GM23338 (cell line): ENCODE data around the gene CCNB1IP1. TPM values are rescaled to one million over a fixed set of nuclear protein-coding genes. Genes with fewer than 3 reads are reported as not detected.
A peak's percentile ranks its signal among the peaks of the same experiment; 100 is the strongest.
"Not testable (repeated sequence)": the region's sequence is repeated elsewhere in the genome, so short reads cannot be mapped to it uniquely, and the experiment has no call there.

Experiments
- ATAC-seq: fragments of 200-7000 bp; cut with Tn5 transposase; 3 replicates; pipeline ENCODE4 v1.9.1; 2020
- DNase-seq: peaks from one replicate; pipeline ENCODE4 v3.0.0-alpha.2; 2015; ENCODE audit warnings: low spot score
- H2AFZ ChIP-seq: fragments of 200-600 bp; sonication (generic); 2 replicates; pipeline ENCODE4 v1.8.0; 2016; ENCODE audit warnings: antibody characterized with exemption, mild to moderate bottlenecking, moderate library complexity
- H3F3A ChIP-seq: fragments of 200-600 bp; sonication (generic); replicated peaks from 2 replicates; pipeline ENCODE4 v1.8.0; 2017; ENCODE audit warnings: antibody characterized with exemption, mixed run types, low read depth
- H3K27ac ChIP-seq: fragments of 200-600 bp; sonication (generic); 2 replicates; pipeline ENCODE4 v1.6.1; 2016; ENCODE audit warnings: low read depth
- H3K27me3 ChIP-seq: fragments of 200-600 bp; sonication (generic); 2 replicates; pipeline ENCODE4 v1.8.0; 2016; ENCODE audit warnings: mild to moderate bottlenecking, mixed run types, moderate library complexity; ENCODE audit not compliant: insufficient read depth
- H3K36me3 ChIP-seq: fragments of 200-600 bp; sonication (generic); 2 replicates; pipeline ENCODE4 v1.8.0; 2016; ENCODE audit warnings: mild to moderate bottlenecking; ENCODE audit not compliant: insufficient read depth
- H3K4me1 ChIP-seq: fragments of 200-600 bp; sonication (generic); 2 replicates; pipeline ENCODE4 v1.8.0; 2016; ENCODE audit warnings: mild to moderate bottlenecking, moderate library complexity; ENCODE audit not compliant: insufficient read depth
- H3K4me2 ChIP-seq: fragments of 200-600 bp; sonication (generic); 2 replicates; pipeline ENCODE4 v1.7.1; 2017; ENCODE audit warnings: mixed run types
- H3K4me3 ChIP-seq: fragments of 200-600 bp; sonication (generic); 2 replicates; pipeline ENCODE4 v1.6.1; 2016; ENCODE audit warnings: mixed run types
- H3K79me2 ChIP-seq: fragments of 200-600 bp; sonication (generic); replicated peaks from 2 replicates; pipeline ENCODE4 v1.8.0; 2017; ENCODE audit warnings: mild to moderate bottlenecking; ENCODE audit not compliant: insufficient read depth
- H3K9me2 ChIP-seq: fragments of 200-600 bp; sonication (generic); 2 replicates; pipeline ENCODE4 v1.8.0; 2017; ENCODE audit not compliant: insufficient read depth
- H4K20me1 ChIP-seq: fragments of 200-600 bp; sonication (generic); replicated peaks from 2 replicates; pipeline ENCODE4 v1.8.0; 2017; ENCODE audit warnings: mild to moderate bottlenecking; ENCODE audit not compliant: insufficient read depth
- H3K27ac Mint-ChIP-seq: 2 replicates; pipeline ENCODE4 v1.8.0; 2020; ENCODE audit warnings: inconsistent platforms, mild to moderate bottlenecking, moderate library complexity, mixed read lengths
- H3K27me3 Mint-ChIP-seq: 3 replicates; pipeline ENCODE4 v1.8.0; 2022; ENCODE audit warnings: low read depth, mild to moderate bottlenecking, moderate library complexity, mixed read lengths, inconsistent platforms; ENCODE audit not compliant: insufficient read depth, poor library complexity
- H3K36me3 Mint-ChIP-seq: 3 replicates; pipeline ENCODE4 v1.8.0; 2021; ENCODE audit warnings: low read depth, mild to moderate bottlenecking, inconsistent platforms, moderate library complexity, mixed read lengths
- H3K4me1 Mint-ChIP-seq: 3 replicates; pipeline ENCODE4 v1.8.0; 2020; ENCODE audit warnings: mild to moderate bottlenecking, inconsistent platforms, mixed read lengths
- H3K4me3 Mint-ChIP-seq: 3 replicates; pipeline ENCODE4 v1.8.0; 2021; ENCODE audit warnings: moderate library complexity, mild to moderate bottlenecking, inconsistent platforms, mixed read lengths
- H3K9me3 Mint-ChIP-seq: 3 replicates; pipeline ENCODE4 v1.8.0; 2020; ENCODE audit warnings: moderate library complexity, mild to moderate bottlenecking, inconsistent platforms, mixed read lengths
- EZH2 ChIP-seq: fragments of 200-600 bp; sonication (generic); IDR thresholded peaks from one replicate; pipeline ENCODE4 v1.8.0; 2017; ENCODE audit warnings: antibody characterized with exemption, mild to moderate bottlenecking, low read depth; ENCODE audit not compliant: unreplicated experiment
- EZH2phosphoT487 ChIP-seq: fragments of 200-600 bp; sonication (generic); IDR thresholded peaks from one replicate; pipeline ENCODE4 v1.8.1; 2018; ENCODE audit warnings: antibody characterized with exemption; ENCODE audit not compliant: unreplicated experiment
- JUNB ChIP-seq: IDR thresholded peaks from one replicate; pipeline ENCODE4 v1.6.1; 2016; ENCODE audit warnings: antibody characterized with exemption; ENCODE audit not compliant: unreplicated experiment
- POLR2AphosphoS5 ChIP-seq: IDR thresholded peaks from 2 replicates; pipeline ENCODE4 v1.6.1; 2016; ENCODE audit warnings: antibody characterized with exemption, low read depth
- STAT1 ChIP-seq: IDR thresholded peaks from one replicate; pipeline ENCODE4 v1.6.1; 2016; ENCODE audit warnings: antibody characterized with exemption; ENCODE audit not compliant: unreplicated experiment
- ZNF331 ChIP-seq: fragments of 250-450 bp; sonication (Bioruptor Pico); IDR thresholded peaks from 2 replicates; pipeline ENCODE4 v1.5.0; 2020; ENCODE audit warnings: low read depth, mild to moderate bottlenecking, moderate library complexity
- polyA plus RNA-seq: library from polyadenylated mRNA; unstranded; fragments of >200 nt; fragmentation: Nextera tagmentation; extraction: Ambion mirVana; gene quantifications from 2 replicates; pipeline ENCODE4 v1.2.1, GENCODE V29; 2016
- total RNA-seq: library from RNA; depleted of rRNA; stranded (reverse); fragments of >200 nt; shearing (Covaris generic); gene quantifications from 2 replicates; pipeline ENCODE4 v1.2.3, GENCODE V29; 2014
- TF ChIP-seq, protein P1 (sequence below), 2 experiments: fragments of 200-600 bp in 1 of 2; sonication (generic) in 1 of 2; conservative IDR thresholded peaks; 2 replicates each; pipeline versions ENCODE4 v1.5.1 to v1.6.1; 2016 to 2017; ENCODE audit warnings: antibody characterized with exemption in 2 of 2, low read depth in 2 of 2, mild to moderate bottlenecking in 2 of 2, moderate library complexity in 1 of 2
- TF ChIP-seq, protein P2 (sequence below): IDR thresholded peaks from 2 replicates; pipeline ENCODE4 v1.6.1; 2016; ENCODE audit warnings: antibody characterized with exemption
- TF ChIP-seq, protein P3 (sequence below): IDR thresholded peaks from one replicate; pipeline ENCODE4 v1.6.1; 2018; ENCODE audit warnings: antibody characterized with exemption; ENCODE audit not compliant: unreplicated experiment
- TF ChIP-seq, protein P4 (sequence below): fragments of 250-450 bp; sonication (Bioruptor Pico); IDR thresholded peaks from 2 replicates; pipeline ENCODE4 v1.5.0; 2020; ENCODE audit warnings: mild to moderate bottlenecking, moderate library complexity

CCNB1IP1 gene
- total and polyA plus RNA-seq, 2 experiments from 2014 or later = 108 to 254 TPM

DNA sequence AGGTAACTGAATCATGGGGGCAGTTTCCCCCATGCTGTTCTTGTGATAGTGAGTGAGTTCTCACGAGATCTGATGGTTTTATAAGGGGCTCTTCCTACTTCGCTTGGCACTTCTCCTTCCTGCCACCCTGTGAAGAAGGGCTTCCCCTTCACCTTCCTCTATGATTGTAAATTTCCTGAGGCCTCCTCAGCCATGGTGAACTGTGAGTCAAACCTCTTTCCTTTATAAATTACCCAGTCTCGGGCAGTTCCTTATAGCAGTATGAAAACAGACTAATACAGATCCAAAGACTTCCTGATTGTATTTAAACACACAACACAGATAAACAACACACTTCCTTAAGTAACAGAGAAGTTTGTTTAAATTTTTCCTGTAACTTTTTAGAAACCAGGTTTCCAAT, 25.4 kb upstream of the CCNB1IP1 start:
- not testable (repeated sequence) for ATAC-seq, H2AFZ ChIP-seq, H3K4me3 ChIP-seq, H3K27me3 ChIP-seq, H3K9me3 Mint-ChIP-seq, H3K79me2 ChIP-seq, H3K4me1 ChIP-seq, H3K27me3 Mint-ChIP-seq, DNase-seq, H3K4me3 Mint-ChIP-seq, H3K27ac ChIP-seq, H3K9me2 ChIP-seq, H3K4me2 ChIP-seq, H3F3A ChIP-seq, H4K20me1 ChIP-seq, H3K4me1 Mint-ChIP-seq
- H3K36me3 ChIP-seq = peaks cover 44% of the 10 kb centered on the region
- Mint-ChIP-seq H3K36me3 (peaks cover 54% of the 10 kb centered on the region), H3K27ac (peak overlapping the region; percentile 66; the same call in 1 of the 2 replicates)

DNA sequence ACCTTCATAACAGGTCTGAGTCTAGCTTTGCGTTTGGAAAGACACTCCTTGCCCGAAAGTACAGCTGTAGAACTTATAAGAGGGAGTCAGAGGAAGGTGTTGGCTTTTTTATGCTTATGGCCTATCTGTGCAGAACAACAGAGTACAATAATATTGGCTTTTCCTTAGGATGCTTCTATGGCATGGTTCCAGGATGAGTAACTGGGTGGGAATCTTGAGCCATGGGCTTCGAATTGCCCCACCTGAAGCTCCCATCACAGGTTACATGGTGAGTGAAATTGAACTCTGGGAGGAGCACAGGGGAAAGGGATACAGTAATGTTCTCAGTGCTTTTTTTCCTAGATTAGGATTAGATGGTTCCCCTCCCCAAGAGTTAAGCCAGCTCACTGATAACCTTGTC, 23.3 kb upstream of the CCNB1IP1 start:
- DNase-seq (no peak), ATAC-seq (no peak)
- Histone ChIP-seq H3K27ac (no peak overlapping the region), H4K20me1 (no peaks in the 10 kb centered on the region; the same call in 1 of the 2 replicates), H3K4me3 (no peak overlapping the region), H3K4me1 (no peaks in the 10 kb centered on the region), H3K4me2 (no peak overlapping the region), H3K79me2 (no peaks in the 10 kb centered on the region), H3K9me2 (no peaks in the 10 kb centered on the region), H2AFZ (no peak overlapping the region), H3F3A (peaks cover 4% of the 10 kb centered on the region; the same call in 1 of the 2 replicates), H3K27me3 (no peaks in the 10 kb centered on the region), H3K36me3 (peaks cover 61% of the 10 kb centered on the region)
- Mint-ChIP-seq H3K9me3 (no peaks in the 10 kb centered on the region), H3K4me1 (no peaks in the 10 kb centered on the region), H3K36me3 (peaks cover 75% of the 10 kb centered on the region), H3K4me3 (no peak overlapping the region), H3K27ac (no peak overlapping the region), H3K27me3 (no peaks in the 10 kb centered on the region)
- TF ChIP-seq STAT1 (no peak), POLR2AphosphoS5 (no peak), EZH2 (no peak), EZH2phosphoT487 (no peak), ZNF331 (CRISPR knock-in tag) (no peak), JUNB (no peak)
- TF ChIP-seq, protein P1, sequence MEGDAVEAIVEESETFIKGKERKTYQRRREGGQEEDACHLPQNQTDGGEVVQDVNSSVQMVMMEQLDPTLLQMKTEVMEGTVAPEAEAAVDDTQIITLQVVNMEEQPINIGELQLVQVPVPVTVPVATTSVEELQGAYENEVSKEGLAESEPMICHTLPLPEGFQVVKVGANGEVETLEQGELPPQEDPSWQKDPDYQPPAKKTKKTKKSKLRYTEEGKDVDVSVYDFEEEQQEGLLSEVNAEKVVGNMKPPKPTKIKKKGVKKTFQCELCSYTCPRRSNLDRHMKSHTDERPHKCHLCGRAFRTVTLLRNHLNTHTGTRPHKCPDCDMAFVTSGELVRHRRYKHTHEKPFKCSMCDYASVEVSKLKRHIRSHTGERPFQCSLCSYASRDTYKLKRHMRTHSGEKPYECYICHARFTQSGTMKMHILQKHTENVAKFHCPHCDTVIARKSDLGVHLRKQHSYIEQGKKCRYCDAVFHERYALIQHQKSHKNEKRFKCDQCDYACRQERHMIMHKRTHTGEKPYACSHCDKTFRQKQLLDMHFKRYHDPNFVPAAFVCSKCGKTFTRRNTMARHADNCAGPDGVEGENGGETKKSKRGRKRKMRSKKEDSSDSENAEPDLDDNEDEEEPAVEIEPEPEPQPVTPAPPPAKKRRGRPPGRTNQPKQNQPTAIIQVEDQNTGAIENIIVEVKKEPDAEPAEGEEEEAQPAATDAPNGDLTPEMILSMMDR (conservative IDR thresholded peaks at IDR 0.05; ENCODE audit: low read depth in 2 of 2) = no peak
- TF ChIP-seq, protein P2, sequence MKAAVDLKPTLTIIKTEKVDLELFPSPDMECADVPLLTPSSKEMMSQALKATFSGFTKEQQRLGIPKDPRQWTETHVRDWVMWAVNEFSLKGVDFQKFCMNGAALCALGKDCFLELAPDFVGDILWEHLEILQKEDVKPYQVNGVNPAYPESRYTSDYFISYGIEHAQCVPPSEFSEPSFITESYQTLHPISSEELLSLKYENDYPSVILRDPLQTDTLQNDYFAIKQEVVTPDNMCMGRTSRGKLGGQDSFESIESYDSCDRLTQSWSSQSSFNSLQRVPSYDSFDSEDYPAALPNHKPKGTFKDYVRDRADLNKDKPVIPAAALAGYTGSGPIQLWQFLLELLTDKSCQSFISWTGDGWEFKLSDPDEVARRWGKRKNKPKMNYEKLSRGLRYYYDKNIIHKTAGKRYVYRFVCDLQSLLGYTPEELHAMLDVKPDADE = no peak
- TF ChIP-seq, protein P3, sequence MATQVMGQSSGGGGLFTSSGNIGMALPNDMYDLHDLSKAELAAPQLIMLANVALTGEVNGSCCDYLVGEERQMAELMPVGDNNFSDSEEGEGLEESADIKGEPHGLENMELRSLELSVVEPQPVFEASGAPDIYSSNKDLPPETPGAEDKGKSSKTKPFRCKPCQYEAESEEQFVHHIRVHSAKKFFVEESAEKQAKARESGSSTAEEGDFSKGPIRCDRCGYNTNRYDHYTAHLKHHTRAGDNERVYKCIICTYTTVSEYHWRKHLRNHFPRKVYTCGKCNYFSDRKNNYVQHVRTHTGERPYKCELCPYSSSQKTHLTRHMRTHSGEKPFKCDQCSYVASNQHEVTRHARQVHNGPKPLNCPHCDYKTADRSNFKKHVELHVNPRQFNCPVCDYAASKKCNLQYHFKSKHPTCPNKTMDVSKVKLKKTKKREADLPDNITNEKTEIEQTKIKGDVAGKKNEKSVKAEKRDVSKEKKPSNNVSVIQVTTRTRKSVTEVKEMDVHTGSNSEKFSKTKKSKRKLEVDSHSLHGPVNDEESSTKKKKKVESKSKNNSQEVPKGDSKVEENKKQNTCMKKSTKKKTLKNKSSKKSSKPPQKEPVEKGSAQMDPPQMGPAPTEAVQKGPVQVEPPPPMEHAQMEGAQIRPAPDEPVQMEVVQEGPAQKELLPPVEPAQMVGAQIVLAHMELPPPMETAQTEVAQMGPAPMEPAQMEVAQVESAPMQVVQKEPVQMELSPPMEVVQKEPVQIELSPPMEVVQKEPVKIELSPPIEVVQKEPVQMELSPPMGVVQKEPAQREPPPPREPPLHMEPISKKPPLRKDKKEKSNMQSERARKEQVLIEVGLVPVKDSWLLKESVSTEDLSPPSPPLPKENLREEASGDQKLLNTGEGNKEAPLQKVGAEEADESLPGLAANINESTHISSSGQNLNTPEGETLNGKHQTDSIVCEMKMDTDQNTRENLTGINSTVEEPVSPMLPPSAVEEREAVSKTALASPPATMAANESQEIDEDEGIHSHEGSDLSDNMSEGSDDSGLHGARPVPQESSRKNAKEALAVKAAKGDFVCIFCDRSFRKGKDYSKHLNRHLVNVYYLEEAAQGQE = no peak
- TF ChIP-seq, protein P4, sequence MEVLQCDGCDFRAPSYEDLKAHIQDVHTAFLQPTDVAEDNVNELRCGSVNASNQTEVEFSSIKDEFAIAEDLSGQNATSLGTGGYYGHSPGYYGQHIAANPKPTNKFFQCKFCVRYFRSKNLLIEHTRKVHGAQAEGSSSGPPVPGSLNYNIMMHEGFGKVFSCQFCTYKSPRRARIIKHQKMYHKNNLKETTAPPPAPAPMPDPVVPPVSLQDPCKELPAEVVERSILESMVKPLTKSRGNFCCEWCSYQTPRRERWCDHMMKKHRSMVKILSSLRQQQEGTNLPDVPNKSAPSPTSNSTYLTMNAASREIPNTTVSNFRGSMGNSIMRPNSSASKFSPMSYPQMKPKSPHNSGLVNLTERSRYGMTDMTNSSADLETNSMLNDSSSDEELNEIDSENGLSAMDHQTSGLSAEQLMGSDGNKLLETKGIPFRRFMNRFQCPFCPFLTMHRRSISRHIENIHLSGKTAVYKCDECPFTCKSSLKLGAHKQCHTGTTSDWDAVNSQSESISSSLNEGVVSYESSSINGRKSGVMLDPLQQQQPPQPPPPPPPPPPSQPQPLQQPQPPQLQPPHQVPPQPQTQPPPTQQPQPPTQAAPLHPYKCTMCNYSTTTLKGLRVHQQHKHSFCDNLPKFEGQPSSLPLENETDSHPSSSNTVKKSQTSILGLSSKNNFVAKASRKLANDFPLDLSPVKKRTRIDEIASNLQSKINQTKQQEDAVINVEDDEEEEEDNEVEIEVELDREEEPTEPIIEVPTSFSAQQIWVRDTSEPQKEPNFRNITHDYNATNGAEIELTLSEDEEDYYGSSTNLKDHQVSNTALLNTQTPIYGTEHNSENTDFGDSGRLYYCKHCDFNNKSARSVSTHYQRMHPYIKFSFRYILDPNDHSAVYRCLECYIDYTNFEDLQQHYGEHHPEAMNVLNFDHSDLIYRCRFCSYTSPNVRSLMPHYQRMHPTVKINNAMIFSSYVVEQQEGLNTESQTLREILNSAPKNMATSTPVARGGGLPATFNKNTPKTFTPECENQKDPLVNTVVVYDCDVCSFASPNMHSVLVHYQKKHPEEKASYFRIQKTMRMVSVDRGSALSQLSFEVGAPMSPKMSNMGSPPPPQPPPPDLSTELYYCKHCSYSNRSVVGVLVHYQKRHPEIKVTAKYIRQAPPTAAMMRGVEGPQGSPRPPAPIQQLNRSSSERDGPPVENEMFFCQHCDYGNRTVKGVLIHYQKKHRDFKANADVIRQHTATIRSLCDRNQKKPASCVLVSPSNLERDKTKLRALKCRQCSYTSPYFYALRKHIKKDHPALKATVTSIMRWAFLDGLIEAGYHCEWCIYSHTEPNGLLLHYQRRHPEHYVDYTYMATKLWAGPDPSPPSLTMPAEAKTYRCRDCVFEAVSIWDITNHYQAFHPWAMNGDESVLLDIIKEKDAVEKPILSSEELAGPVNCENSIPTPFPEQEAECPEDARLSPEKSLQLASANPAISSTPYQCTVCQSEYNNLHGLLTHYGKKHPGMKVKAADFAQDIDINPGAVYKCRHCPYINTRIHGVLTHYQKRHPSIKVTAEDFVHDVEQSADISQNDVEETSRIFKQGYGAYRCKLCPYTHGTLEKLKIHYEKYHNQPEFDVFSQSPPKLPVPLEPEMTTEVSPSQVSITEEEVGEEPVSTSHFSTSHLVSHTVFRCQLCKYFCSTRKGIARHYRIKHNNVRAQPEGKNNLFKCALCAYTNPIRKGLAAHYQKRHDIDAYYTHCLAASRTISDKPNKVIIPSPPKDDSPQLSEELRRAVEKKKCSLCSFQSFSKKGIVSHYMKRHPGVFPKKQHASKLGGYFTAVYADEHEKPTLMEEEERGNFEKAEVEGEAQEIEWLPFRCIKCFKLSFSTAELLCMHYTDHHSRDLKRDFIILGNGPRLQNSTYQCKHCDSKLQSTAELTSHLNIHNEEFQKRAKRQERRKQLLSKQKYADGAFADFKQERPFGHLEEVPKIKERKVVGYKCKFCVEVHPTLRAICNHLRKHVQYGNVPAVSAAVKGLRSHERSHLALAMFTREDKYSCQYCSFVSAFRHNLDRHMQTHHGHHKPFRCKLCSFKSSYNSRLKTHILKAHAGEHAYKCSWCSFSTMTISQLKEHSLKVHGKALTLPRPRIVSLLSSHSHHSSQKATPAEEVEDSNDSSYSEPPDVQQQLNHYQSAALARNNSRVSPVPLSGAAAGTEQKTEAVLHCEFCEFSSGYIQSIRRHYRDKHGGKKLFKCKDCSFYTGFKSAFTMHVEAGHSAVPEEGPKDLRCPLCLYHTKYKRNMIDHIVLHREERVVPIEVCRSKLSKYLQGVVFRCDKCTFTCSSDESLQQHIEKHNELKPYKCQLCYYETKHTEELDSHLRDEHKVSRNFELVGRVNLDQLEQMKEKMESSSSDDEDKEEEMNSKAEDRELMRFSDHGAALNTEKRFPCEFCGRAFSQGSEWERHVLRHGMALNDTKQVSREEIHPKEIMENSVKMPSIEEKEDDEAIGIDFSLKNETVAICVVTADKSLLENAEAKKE (CRISPR knock-in tag) = no peak
